ENCODE results near the gene MYOM1. TPM values are rescaled to one million over a fixed set of nuclear protein-coding genes. Genes with fewer than 3 reads are reported as not detected.

Gene MYOM1
- total RNA-seq, 1 experiment from 2014 or later = 0.41 TPM

- intact Hi-C loops (cut with micrococcal nuclease; ENCODE audit: unreplicated experiment) = loop anchor here (5.0 kb wide), 1 partner anchor 113 kb away; the partner anchor contains the start of gene LPIN2
- DNase-seq = no peak
- no peak for TF ChIP-seq CTCF (IDR thresholded peaks at IDR 0.05; ENCODE audit: insufficient read depth in 1 of 2, low read depth in 1 of 2, low read length in 1 of 2, severe bottlenecking in 1 of 2, unreplicated experiment in 1 of 2)
- peaks cover 7% of the 10 kb centered on the region for H3K4me1 Mint-ChIP-seq (ENCODE audit: low read depth, unreplicated experiment)
- no peaks in the 10 kb centered on the region for H3K9me3 Mint-ChIP-seq (ENCODE audit: unreplicated experiment)
- H3K27me3 Mint-ChIP-seq (ENCODE audit: insufficient read depth, unreplicated experiment) = no peaks in the 10 kb centered on the region
- POLR2A ChIA-PET = interaction anchor here (0.7 kb wide), 1 partner anchor 694 kb away, joined by 6 read pairs; no protein-coding TSS in a partner anchor
- Histone ChIP-seq H3K27me3 (replicated peaks; ENCODE audit: control insufficient read depth, insufficient read depth, low read length) (no peaks in the 10 kb centered on the region), H3K4me1 (peaks cover 2% of the 10 kb centered on the region; the same call in 1 of the 2 replicates), H3K4me3 (ENCODE audit: low read depth, low read length) (no peak overlapping the region), H3K9me3 (no peaks in the 10 kb centered on the region), H3K36me3 (ENCODE audit: control insufficient read depth, insufficient read depth, low read length) (no peaks in the 10 kb centered on the region)
- H3K4me3 Mint-ChIP-seq (ENCODE audit: unreplicated experiment) = no peak overlapping the region
- no peak overlapping the region for H3K27ac Mint-ChIP-seq (ENCODE audit: unreplicated experiment)
- H3K36me3 Mint-ChIP-seq (ENCODE audit: insufficient read depth, unreplicated experiment) = no peaks in the 10 kb centered on the region
- BruUV-seq (replicated peaks) = no TSS peak
- CTCF ChIA-PET = interaction anchor here (0.8 kb wide), 1 partner anchor 62 kb away, joined by 3 read pairs; no protein-coding TSS in a partner anchor
Observed at GRCh38 chr18:3124822-3125221, 94.9 kb downstream of the MYOM1 start.

- BruUV-seq (replicated peaks) = no TSS peak
- Histone ChIP-seq H3K4me3 (ENCODE audit: low read depth, low read length) (no peak overlapping the region), H3K4me1 (peaks cover 22% of the 10 kb centered on the region), H3K36me3 (ENCODE audit: control insufficient read depth, insufficient read depth, low read length) (no peaks in the 10 kb centered on the region), H3K27me3 (replicated peaks; ENCODE audit: control insufficient read depth, insufficient read depth, low read length) (no peaks in the 10 kb centered on the region), H3K9me3 (no peaks in the 10 kb centered on the region)
- Mint-ChIP-seq H3K27me3 (ENCODE audit: insufficient read depth, unreplicated experiment) (no peaks in the 10 kb centered on the region), H3K9me3 (ENCODE audit: unreplicated experiment) (no peaks in the 10 kb centered on the region), H3K36me3 (ENCODE audit: insufficient read depth, unreplicated experiment) (no peaks in the 10 kb centered on the region), H3K27ac (ENCODE audit: unreplicated experiment) (no peak overlapping the region), H3K4me3 (ENCODE audit: unreplicated experiment) (no peak overlapping the region), H3K4me1 (ENCODE audit: low read depth, unreplicated experiment) (peaks cover 17% of the 10 kb centered on the region)
- intact Hi-C loops (cut with micrococcal nuclease; ENCODE audit: unreplicated experiment) = no loop called here
- DNase-seq = no peak
- no peak for TF ChIP-seq CTCF (IDR thresholded peaks at IDR 0.05; ENCODE audit: insufficient read depth in 1 of 2, low read depth in 1 of 2, low read length in 1 of 2, severe bottlenecking in 1 of 2, unreplicated experiment in 1 of 2)
- ChIA-PET POLR2A (no interaction called here), CTCF (no interaction called here)
Observed at GRCh38 chr18:3122851-3123250, 96.9 kb downstream of the MYOM1 start.

- Mint-ChIP-seq H3K27ac (ENCODE audit: unreplicated experiment) (no peak overlapping the region), H3K4me3 (ENCODE audit: unreplicated experiment) (no peak overlapping the region), H3K36me3 (ENCODE audit: insufficient read depth, unreplicated experiment) (no peaks in the 10 kb centered on the region), H3K27me3 (ENCODE audit: insufficient read depth, unreplicated experiment) (no peaks in the 10 kb centered on the region), H3K4me1 (ENCODE audit: low read depth, unreplicated experiment) (peaks cover 26% of the 10 kb centered on the region), H3K9me3 (ENCODE audit: unreplicated experiment) (no peaks in the 10 kb centered on the region)
- POLR2A ChIA-PET = no interaction called here
- no peaks in the 10 kb centered on the region for H3K27me3 ChIP-seq (replicated peaks; ENCODE audit: control insufficient read depth, insufficient read depth, low read length)
- no peak for DNase-seq
- H3K4me3 ChIP-seq (ENCODE audit: low read depth, low read length) = no peak overlapping the region
- CTCF ChIA-PET = no interaction called here
- H3K36me3 ChIP-seq (ENCODE audit: control insufficient read depth, insufficient read depth, low read length) = no peaks in the 10 kb centered on the region
- no peaks in the 10 kb centered on the region for H3K9me3 ChIP-seq
- H3K4me1 ChIP-seq = peaks cover 32% of the 10 kb centered on the region
- intact Hi-C loops (cut with micrococcal nuclease; ENCODE audit: unreplicated experiment) = no loop called here
- TF ChIP-seq CTCF (IDR thresholded peaks at IDR 0.05; ENCODE audit: insufficient read depth in 1 of 2, low read depth in 1 of 2, low read length in 1 of 2, severe bottlenecking in 1 of 2, unreplicated experiment in 1 of 2) = no peak
- BruUV-seq (replicated peaks) = no TSS peak
Observed at GRCh38 chr18:3121259-3121658, 98.5 kb downstream of the MYOM1 start.

All from Caco-2 (cell line).